Activated CD4-positive, alpha-beta T cell treated with anti-CD3 and anti-CD28 coated beads for 4 hours (primary cell): ENCODE measurements around the gene TBRG1.

Experiments used
- DNase-seq, 2 donors: peaks; one replicate each; pipeline ENCODE4 v3.0.0-alpha.2; 2020

Gene TBRG1

GRCh38 chr11:124618863-124619262, 3.8 kb upstream of the TBRG1 start:
- no peak for DNase-seq

DNA sequence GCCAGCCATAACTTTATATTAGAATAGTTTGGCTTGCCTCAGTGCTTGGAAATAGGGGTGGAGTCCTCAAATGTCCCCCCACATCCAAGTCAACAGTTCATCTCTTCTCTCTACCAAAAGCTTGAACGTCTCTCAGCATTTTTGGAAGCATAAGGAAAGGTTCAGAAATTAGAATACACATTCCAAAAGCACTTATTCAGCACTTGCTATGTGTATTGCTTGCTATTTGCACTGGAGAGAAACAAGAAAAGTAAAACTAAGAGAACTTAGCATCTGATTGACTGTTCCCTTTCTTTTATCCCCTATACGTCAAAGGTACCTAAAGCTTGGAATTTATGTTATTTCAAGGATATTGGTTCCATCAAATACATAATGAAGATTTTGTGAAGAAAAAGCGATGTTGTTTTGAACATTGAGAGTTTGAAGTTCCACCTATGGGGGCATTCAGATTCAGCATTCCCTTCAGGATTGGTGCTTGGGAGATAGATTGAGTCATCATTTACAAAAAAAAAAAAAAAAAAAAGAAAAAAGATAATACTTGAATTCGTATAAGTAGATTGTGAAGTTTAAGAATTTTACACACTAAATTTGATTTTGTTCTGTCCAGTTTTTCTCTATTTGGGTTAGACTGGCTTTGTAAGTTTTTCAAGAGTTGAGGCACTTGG, 1.3 kb downstream of the TBRG1 start:
- DNase-seq = no peak

GRCh38 chr11:124625504-124626168, 3.0 kb downstream of the TBRG1 start:
- no peak for DNase-seq

- DNase-seq = no peak
These were observed 4.9 kb downstream of the TBRG1 start for GRCh38 chr11:124627546-124627945.

- no peak for DNase-seq
These were observed 7.3 kb downstream of the TBRG1 start for GRCh38 chr11:124629961-124630360.

GRCh38 chr11:124633355-124633754, 10.7 kb downstream of the TBRG1 start:
- no peak for DNase-seq

- DNase-seq = no peak
These were observed 13.3 kb downstream of the TBRG1 start for GRCh38 chr11:124635932-124636331.

GRCh38 chr11:124638500-124638899, 15.8 kb downstream of the TBRG1 start:
- no peak for DNase-seq

DNA sequence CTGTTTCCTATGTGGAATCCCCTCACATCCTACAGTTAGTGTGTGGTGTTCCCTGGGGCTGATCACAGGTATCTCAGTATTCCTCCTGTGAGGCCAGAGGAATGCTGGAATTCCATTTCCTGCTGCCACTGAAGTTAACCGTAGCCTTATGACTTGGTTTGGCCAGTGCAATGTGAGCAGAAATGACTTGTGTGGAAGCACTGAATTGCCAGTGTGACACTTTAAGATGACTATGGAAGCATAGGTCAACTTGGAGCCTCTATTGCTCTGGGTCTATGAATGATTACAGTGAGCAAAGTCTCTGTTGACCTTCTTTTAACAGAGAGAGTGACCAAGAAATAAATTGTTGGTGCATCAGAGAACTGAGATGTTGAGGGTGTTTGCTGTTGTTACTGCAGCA, 16.5 kb downstream of the TBRG1 start:
- DNase-seq = no peak

DNA sequence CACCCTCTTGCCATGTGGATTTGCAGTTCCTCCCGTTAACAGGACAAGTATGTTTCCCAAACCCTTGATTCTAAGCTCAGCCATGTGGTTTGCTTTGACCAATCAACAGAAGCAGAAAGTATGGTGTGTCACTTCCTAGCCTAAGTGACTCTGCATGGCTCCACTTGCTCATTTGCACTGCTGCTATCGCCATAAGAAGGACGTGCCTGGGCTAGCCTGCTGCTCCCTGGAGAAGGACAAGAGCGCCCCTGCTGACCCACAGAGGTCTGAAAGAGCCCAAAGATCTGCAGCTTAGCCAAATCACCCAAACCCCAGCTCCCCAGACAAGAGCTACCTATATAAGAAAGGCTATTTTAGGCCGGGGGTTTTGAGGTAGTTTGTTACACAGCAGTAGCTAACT, 18.0 kb downstream of the TBRG1 start:
- DNase-seq = no peak

GRCh38 chr11:124642628-124643027, 20.0 kb downstream of the TBRG1 start:
- no peak for DNase-seq

DNA sequence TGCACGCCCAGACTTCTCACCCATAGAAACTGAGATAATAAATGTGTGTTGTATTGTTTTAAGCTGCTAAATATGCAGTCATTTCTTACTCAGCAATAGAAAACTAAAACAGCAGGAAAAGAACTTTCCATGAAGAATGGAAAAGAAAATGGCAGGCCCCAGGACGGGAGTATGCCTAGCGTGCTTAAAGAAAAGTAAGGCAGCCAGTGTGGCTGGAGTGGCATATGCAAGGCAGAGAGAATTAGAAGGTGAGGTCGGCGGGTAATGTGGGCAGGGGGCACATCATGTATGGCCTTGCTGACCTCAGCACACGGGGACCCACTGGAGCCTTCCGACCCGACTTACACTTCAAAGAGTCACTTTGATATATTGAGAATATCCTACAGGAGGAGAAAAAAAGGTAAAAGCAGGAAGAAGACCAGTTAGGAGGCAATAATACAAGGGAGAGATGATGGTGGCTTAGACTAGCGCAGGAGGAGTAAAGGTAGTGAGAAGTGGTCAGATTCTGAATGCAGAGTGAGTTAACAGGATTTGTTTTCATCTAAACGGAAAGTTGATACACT, 20.5 kb downstream of the TBRG1 start:
- DNase-seq = no peak

- no peak for DNase-seq
These were observed 21.2 kb downstream of the TBRG1 start for GRCh38 chr11:124643605-124644425.

DNA sequence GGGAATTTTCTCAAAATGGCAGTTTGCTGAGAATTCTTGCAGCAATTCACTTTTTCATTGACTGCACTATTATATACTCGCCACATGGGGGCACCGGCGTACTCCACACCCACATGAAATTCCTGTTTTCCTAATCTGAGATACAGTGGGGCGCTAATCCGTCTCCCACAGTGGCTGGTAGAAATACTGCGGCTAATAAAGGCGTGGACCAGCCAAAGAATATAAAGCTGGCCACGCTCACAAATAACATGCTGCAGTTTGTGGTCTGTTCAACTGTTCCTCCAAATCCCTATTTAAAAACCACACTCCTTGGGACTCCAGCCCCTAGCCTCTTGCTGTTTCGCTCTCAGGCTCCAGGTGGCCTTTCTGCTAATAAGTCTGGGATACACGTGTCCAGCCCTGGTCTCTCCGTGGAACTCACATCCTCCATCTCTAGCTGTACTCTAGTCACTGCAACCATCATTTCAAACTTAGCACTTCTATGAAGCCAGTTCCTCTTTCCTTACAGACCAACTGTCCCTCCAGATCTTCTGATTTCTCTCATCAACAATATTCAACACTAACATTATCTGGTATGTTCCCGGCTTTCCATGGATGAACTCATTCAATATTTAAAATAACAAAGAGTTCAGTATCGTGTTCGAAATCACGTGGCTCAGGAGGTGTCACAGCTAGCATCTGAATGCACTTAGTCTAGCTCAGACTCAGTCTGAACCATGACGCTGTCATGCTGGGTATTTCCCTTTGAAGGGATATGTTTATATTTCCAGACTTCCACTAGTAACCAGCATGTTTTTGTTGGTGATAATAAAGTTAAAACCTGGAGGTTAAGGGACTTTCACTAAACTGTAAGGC, 22.0 kb downstream of the TBRG1 start:
- DNase-seq = peak; percentile 10 to 23

- DNase-seq = no peak
These were observed 23.5 kb downstream of the TBRG1 start for GRCh38 chr11:124646148-124646547.

GRCh38 chr11:124648610-124649009, 25.9 kb downstream of the TBRG1 start:
- DNase-seq = no peak

GRCh38 chr11:124656774-124657630, 34.3 kb downstream of the TBRG1 start:
- no peak for DNase-seq

DNA sequence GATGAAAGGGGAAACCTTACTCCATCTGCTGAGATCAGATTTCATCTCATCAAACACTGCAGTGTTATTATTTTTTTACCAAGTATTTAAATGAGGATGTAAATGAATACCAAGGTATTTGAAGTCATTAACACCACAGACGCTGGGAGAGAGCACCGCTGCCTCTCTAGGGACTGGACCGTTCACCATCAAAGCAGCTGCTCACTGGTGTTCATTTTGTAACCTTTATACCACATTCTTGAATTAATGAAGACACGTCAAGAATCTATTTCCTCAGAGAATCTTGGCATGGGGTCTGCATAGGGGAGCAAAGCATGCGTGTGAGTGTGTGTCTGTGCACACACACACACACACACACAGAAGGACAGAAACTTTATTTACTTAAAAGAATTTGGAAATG, 35.2 kb downstream of the TBRG1 start:
- DNase-seq = no peak

GRCh38 chr11:124658501-124658900, 35.8 kb downstream of the TBRG1 start:
- no peak for DNase-seq

DNA sequence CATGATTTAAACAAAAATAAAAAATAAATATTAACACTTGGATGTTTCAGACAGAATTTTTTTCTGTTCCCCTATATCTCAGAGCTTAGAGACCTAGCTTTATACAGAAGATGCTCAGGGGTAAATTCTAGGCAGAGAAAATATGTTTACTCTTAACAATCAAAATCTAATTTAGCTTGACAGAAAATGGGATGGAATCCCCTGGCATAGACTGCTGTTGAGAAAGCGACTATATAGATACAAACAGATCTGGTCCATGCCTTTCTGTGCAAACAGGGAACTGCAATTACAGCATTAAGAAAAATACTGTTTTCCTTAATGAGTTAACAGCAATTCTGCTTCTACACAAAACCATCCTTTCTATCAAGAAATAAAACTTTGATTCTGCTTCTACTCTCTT, 36.3 kb downstream of the TBRG1 start:
- DNase-seq = no peak

DNA sequence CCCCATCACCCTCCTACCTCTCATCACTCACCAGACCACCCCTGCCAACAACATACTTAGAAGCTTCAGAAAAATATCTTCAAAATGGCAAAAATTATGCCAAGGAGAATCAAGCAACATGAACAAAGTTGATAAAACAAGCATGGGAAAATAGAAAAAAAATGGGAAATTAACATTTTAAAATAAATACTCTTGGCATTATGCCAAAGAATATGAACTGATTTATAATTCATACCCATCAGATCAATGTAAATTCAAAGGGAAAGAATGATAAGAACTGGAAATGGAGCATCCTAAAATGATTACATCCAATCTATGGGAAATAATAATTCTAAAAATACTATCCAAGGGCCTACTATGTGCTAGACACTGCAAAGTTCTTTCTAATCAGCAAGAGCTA, 38.9 kb downstream of the TBRG1 start:
- DNase-seq = no peak

DNA sequence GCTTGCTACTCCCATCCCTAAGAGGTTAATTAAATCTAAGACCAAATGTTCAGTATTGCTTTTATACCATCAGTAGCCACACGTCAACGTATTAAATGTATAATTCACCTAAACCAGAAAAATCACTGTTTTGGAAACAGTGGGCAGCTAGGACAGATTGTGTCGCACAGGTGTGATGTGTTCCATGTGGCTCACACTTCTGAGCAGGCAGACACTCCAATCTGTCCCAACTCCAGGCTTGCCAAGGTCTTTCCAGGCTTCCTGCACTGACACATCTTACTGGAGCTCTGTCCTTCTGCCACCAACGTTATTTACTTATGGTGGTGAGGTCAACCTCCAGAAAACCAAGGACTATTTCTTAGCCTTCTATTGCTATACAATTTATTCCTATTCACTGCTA, 39.4 kb downstream of the TBRG1 start:
- no peak for DNase-seq
